GM06990 (cell line): ENCODE results near the gene RAB5IF.

ENCODE experiments used
- DNase-seq: peaks from one replicate; pipeline ENCODE4 v3.0.0-alpha.2; 2011; ENCODE audit not compliant: insufficient read length; ENCODE audit errors: extremely low read depth
- H3K27me3 ChIP-seq: replicated peaks from 2 replicates; pipeline ENCODE4 v1.6.0; 2011; ENCODE audit warnings: low read length; ENCODE audit not compliant: control insufficient read depth, insufficient read depth
- H3K36me3 ChIP-seq: 2 replicates; pipeline ENCODE4 v1.5.1; 2011; ENCODE audit warnings: low read length; ENCODE audit not compliant: control insufficient read depth, insufficient read depth
- H3K4me3 ChIP-seq: replicated peaks from 2 replicates; pipeline ENCODE4 v1.5.1; 2011; ENCODE audit warnings: low read depth, mild to moderate bottlenecking, control low read depth, low read length
- CTCF ChIP-seq: IDR thresholded peaks from 2 replicates; pipeline ENCODE4 v1.5.1; 2011; ENCODE audit warnings: low read length, control low read depth, mild to moderate bottlenecking, inconsistent platforms; ENCODE audit not compliant: insufficient read depth, poor library complexity, severe bottlenecking

Gene RAB5IF

GRCh38 chr20:36591854-36592641 is 13.5 kb upstream of the RAB5IF start:
- H3K4me3 ChIP-seq, result no peak overlapping the region
- no peak for DNase-seq
- TF ChIP-seq CTCF, result no peak
- peaks cover 18% of the 10 kb centered on the region for H3K36me3 ChIP-seq
- H3K27me3 ChIP-seq, result no peaks in the 10 kb centered on the region

- H3K36me3 ChIP-seq, result peaks cover 16% of the 10 kb centered on the region
- no peak for DNase-seq
- H3K27me3 ChIP-seq, result no peaks in the 10 kb centered on the region
- no peak overlapping the region for H3K4me3 ChIP-seq
- TF ChIP-seq CTCF, result no peak
These were observed 12.1 kb upstream of the RAB5IF start for GRCh38 chr20:36593347-36593929.

GRCh38 chr20:36599912-36600345 is 5.7 kb upstream of the RAB5IF start:
- Histone ChIP-seq H3K4me3 (no peak overlapping the region), H3K36me3 (no peaks in the 10 kb centered on the region; the same call in none of the 2 replicates), H3K27me3 (no peaks in the 10 kb centered on the region)
- no peak for DNase-seq
- TF ChIP-seq CTCF, result no peak

GRCh38 chr20:36601540-36601939 is 4.0 kb upstream of the RAB5IF start:
- TF ChIP-seq CTCF, result no peak
- Histone ChIP-seq H3K27me3 (no peaks in the 10 kb centered on the region), H3K36me3 (no peaks in the 10 kb centered on the region; the same call in none of the 2 replicates), H3K4me3 (no peak overlapping the region)
- no peak for DNase-seq

GRCh38 chr20:36604952-36605398 is 604 bp upstream of the RAB5IF start:
- Histone ChIP-seq H3K27me3 (no peaks in the 10 kb centered on the region), H3K36me3 (peaks cover 13% of the 10 kb centered on the region), H3K4me3 (peak overlapping the region; percentile 46)
- DNase-seq, result peak; percentile 86
- no peak for TF ChIP-seq CTCF
